Measurements from ENCODE around the gene NPC2. TPM values are rescaled to one million over a fixed set of nuclear protein-coding genes. Genes with fewer than 3 reads are reported as not detected.

Gene NPC2
- total and polyA plus RNA-seq, 9 of the 15 experiments (the other 6 are each of a cell fraction or from before 2014, with no cell fraction given): 16.6 to 74.1 (median 32.6) TPM

GRCh38 chr14:74474376-74474775, 18.7 kb downstream of the NPC2 start:
- FAIRE-seq (no peak), ATAC-seq (no peak)
- CTCF ChIA-PET (ENCODE audit: low intra/inter-chr PET ratio): no interaction called here

More at GRCh38 chr14:74474376-74474775, 18.7 kb downstream of the NPC2 start:
- in situ Hi-C loops (cut with MboI) (loop anchor here (10.0 kb wide), 1 partner anchor 110 kb away; no protein-coding TSS in a partner anchor), intact Hi-C loops (cut with micrococcal nuclease) (no loop called here)
- Histone ChIP-seq H2AFZ (ENCODE audit: low read depth, low read length) (no peak overlapping the region), H3K4me1 (replicated peaks in 1 of 2; ENCODE audit: control insufficient read depth in 2 of 2, insufficient read depth in 2 of 2, low read length in 2 of 2) (no peaks in the 10 kb centered on the region; a peak in 1 of 5 replicates), H3K27ac (ENCODE audit: extremely low read depth, low read depth, low read length) (no peak overlapping the region), H3K4me3 (no peak overlapping the region), H3K4me2 (ENCODE audit: insufficient read depth, low read length) (no peak overlapping the region), H3K36me3 (ENCODE audit: control insufficient read depth, insufficient read depth, low read length) (no peaks in the 10 kb centered on the region), H3K27me3 (ENCODE audit: control insufficient read depth in 2 of 2, insufficient read depth in 2 of 2, low read length in 2 of 2) (no peaks in the 10 kb centered on the region), H3K9me3 (replicated peaks; ENCODE audit: control insufficient read depth, insufficient read depth, low read depth, low read length) (no peaks in the 10 kb centered on the region), H3K79me2 (ENCODE audit: control insufficient read depth, insufficient read depth, low read length) (no peaks in the 10 kb centered on the region), H4K20me1 (replicated peaks; ENCODE audit: control insufficient read depth, insufficient read depth, low read length) (no peaks in the 10 kb centered on the region), H3K9ac (ENCODE audit: insufficient read depth in 1 of 2, low read depth in 2 of 2, low read length in 2 of 2) (no peak overlapping the region), H3K9me1 (ENCODE audit: control insufficient read depth, insufficient read depth, low read length) (no peaks in the 10 kb centered on the region)
- BruUV-seq (replicated peaks): no TSS peak
- POLR2A ChIA-PET: interaction anchor here (0.5 kb wide), 1 partner anchor 136 kb away, joined by 5 read pairs; no protein-coding TSS in a partner anchor
- WGBS (ENCODE audit: insufficient coverage, low coverage, missing lambda C conversion rate): 0% methylated on average over 2 of the region's 2 CpGs
- no peak for DNase-seq (ENCODE audit: extremely low read depth in 1 of 4, low spot score in 3 of 4)
- TF ChIP-seq POLR2H (tag; IDR thresholded peaks at IDR 0.05; ENCODE audit: low read depth) (no peak), ZNF143 (CRISPR knock-in tag; IDR thresholded peaks at IDR 0.05) (no peak), ZNF436 (CRISPR knock-in tag; IDR thresholded peaks at IDR 0.05) (no peak), CREM (IDR thresholded peaks at IDR 0.05; ENCODE audit: low read depth) (no peak), BCL6 (CRISPR knock-in tag; IDR thresholded peaks at IDR 0.05) (no peak), GABPA (tag; conservative IDR thresholded peaks at IDR 0.05; ENCODE audit: low read depth) (no peak), CBX8 (IDR thresholded peaks at IDR 0.05; ENCODE audit: borderline replicate concordance, extremely low read depth, low read depth, low read length, poor library complexity, severe bottlenecking) (no peak), THRB (CRISPR knock-in tag; conservative IDR thresholded peaks at IDR 0.05) (no peak), MCM2 (IDR thresholded peaks at IDR 0.05; ENCODE audit: low read depth) (no peak), TCFL5 (CRISPR knock-in tag; conservative IDR thresholded peaks at IDR 0.05) (no peak), ZFP1 (CRISPR knock-in tag; IDR thresholded peaks at IDR 0.05) (no peak), ZNF280B (CRISPR knock-in tag; IDR thresholded peaks at IDR 0.05) (no peak), RBM15 (IDR thresholded peaks at IDR 0.05; ENCODE audit: insufficient read depth, low read length) (no peak), MTA1 (IDR thresholded peaks at IDR 0.05; ENCODE audit: borderline replicate concordance) (no peak)

Data from K562 (cell line).